HG03135 (cell line): ENCODE data around the gene CHMP1B.
"Not testable (repeated sequence)": the region's sequence is repeated elsewhere in the genome, so short reads cannot be mapped to it uniquely, and the experiment has no call there.

Experiments
- ATAC-seq: cut with Tn5 transposase; IDR thresholded peaks from one replicate; pipeline ENCODE4 v1.9.1; 2021; ENCODE audit warnings: mild to moderate bottlenecking, moderate library complexity; ENCODE audit not compliant: unreplicated experiment

The CHMP1B gene

DNA sequence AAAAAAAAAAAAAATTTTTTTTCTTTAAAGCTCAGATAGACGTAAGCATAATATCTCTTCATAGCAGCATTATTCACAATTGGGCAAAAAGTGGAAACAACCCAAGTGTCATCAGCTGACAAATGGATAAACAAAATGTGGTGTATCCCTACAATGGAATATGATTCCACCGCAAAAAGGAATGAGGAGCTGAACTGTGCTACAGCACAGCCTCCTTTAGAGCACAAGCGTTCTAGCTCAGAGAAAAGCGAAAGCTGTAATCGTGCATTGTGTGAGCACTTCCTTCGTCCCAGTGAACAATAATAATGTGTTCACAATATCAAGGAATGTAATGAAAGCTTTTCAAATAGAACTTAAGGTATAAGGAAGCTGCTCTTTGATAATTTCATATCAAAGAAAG, 11.7 kb upstream of the CHMP1B start:
- no peak for ATAC-seq

DNA sequence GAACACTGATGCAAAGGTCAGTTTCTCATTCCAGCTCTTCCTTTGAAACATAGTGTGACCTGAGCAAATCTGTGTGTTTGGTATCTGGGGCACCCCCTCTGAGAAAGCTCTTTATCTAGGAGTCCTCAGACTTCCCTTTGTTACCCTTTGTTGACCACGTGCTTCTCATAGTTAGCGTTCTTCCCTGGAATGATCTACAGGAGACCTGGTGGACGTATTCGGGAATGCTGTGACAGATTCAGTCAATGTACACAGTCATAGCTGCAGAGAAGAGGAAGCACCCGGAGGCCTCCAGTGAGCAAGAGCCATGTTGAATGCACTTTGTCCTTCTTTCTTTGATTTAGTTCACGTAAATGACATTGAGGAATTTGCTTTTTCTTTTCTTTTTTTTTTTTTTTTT, 10.7 kb upstream of the CHMP1B start:
- ATAC-seq: no peak

DNA sequence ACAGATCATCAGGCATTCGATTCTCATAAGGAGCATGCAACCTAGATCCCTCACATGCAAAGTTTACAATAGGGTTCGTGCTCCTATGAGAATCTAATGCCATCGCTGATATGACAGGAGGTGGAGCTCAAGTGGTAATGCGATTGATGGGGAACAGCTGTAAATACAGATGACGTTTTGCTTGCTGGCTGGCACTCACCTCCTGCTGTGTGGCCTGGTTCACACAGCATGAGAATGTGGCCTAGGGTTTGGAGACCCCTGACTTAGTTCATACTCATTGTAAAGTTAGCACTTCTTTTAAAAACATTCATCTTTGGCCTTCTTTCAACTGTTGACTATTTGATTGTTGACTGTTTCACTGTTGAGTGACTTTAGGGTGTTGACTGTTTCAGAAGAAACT, 8.7 kb upstream of the CHMP1B start:
- ATAC-seq: no peak

DNA sequence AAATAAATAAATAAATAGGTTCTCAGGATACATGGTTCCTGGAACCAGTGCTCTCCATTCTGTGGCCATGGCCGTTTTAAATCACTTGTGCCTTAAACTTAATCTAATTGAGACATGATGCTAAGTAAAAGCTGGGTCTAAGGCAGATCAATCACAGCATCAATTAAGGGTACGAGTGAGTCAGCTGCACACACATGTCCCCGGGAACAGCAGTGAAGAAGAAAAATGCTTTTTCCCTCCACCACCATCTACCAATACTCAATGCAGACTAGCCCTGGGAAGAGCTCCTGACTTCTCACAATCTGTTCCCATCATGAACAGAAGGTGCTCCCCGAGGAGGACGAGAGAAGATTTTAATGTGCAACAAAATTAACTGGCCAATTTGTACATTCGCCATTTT, 6.8 kb upstream of the CHMP1B start:
- no peak for ATAC-seq

DNA sequence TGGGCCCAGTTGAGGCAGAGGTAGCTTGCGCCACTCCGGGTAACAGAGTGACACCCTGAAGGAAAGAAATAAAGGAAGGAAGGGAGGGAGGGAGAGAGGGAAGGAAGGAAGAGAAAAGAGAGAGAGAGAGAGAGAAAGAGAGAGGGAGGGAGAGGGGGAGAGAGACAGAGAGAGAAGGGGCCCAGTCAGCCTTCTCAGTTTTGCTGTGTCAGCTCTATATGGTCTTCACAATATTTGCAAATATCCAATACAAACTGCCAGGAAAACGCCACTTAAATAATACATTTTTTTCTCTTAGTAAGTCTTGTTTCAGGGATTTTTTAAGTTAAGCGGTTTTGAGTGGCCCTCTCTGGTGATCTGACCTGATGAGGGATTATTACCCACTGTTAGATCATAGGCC, 5.6 kb upstream of the CHMP1B start:
- ATAC-seq: no peak

DNA sequence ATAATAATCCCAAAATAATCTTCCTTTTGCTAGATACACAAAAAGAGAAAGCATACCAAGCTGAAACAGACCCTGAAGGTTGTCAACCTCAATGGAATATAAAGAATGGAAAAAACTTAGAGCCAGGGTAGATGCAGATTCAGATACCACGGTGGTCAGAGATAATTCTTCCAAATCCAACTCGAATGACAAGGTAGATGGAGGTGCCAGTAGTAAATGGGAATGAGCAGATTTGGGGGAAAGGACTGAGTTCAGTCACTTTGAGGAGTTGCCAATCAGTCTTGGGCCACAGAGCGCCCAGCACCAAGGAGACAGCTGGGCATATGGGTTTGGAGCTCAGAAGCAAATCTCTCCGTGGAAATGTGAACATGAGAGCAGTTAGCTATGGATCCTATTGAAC, 3.4 kb upstream of the CHMP1B start:
- no peak for ATAC-seq

DNA sequence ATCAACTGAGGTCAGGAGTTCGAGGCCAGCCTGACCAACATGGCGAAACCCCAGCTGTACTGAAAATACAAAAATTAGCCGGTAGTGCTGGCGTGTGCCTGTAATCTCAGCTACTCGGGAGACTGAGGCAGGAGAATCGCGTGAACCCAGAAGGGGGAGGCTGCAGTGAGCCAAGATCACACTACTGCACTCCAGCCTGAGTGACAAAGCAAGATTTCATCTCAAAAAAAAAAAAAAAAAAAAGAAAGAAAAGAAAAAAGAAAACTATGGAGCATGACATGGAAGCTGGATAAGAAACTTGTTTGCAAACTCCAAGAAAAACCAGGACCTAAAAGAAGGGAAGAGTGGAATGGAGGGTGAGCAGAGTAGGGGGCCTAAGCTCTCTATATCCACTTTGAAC, 1.9 kb upstream of the CHMP1B start:
- ATAC-seq: no peak

DNA sequence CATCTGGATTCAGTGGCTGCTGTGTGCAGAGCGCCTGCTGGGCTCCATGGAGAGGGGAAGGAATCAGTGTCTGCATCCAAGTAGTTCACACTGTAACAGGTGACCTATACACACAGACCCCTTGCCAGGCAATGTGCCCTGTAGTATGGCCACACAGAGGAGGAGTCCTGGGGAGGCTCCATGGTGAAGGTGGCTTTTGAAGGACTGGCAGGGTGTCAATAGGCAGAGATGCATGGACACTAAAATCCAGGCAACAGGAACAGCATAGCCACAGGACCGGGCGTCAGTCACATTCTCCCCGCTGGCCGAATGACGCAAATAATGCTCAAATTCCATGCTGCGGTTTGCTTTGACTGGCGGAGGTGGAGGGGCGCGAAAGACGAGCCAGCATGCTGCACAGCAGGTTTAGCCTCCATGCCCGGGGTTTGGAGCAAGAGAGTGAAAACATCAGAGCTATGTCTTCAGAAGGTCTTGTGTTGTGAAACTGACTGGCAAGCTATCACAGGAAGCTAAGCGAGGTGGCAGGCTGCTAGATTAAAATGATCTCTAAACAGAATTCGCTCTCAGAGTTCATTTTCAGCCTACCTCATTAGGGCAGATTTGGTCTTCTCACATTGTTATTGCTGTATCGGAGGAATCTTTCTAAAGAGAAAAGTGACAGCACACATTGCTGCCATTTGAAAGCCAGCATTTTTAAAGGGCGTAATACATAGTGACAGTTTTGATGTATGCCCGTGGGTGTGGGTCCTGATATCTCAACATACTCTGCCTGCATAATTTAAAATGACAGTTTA, 1.2 kb upstream of the CHMP1B start:
- no peak for ATAC-seq

DNA sequence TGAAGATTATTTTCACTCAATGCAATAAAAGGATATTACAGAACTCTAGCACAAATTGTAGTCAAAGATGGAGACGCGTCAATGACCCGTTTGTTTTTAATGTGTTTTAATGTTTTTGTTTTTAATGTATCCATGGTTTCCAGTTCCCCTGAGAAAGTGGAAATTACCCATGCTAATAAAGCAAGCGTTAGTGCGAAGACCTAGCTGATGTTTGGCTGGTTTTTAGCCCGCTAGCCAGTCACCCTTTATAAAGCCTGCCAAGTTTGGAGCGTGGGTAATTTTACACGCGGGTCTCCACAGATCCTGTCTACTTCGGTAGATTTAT, 430 bp upstream of the CHMP1B start:
- peak; percentile 25 for ATAC-seq

DNA sequence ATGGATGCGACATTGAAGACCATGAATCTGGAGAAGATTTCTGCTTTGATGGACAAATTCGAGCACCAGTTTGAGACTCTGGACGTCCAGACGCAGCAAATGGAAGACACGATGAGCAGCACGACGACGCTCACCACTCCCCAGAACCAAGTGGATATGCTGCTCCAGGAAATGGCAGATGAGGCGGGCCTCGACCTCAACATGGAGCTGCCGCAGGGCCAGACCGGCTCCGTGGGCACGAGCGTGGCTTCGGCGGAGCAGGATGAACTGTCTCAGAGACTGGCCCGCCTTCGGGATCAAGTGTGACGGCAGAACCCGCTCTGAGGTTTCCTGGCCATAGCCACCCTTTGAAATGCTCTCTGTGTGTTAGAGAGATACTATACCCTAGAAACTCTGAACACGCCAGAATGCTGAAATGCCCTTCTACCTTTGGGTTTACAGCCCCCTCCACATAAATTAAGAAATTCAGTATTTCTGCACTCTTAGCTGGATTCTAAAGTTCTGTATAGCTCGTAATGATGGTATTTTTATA, 659 bp downstream of the CHMP1B start:
- no peak for ATAC-seq

DNA sequence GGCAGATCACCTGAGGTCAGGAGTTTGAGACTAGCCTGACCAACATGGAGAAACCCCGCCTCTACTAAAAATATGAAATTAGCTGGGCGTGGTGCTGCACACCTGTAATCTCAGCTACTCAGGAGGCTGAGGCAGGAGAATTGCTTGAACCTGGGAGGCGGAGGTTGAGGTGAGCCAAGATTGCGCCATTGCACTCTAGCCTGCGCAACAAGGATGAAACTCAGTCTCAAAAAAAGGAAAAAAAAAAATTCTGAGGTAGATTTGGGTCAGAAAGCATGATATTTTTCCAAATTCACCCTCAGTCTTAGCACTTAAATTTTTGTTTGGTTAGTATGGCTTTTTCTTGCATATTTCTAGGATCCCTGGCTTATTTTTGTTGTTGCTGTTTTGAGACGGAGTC, 3.3 kb downstream of the CHMP1B start:
- not testable (repeated sequence) for ATAC-seq

DNA sequence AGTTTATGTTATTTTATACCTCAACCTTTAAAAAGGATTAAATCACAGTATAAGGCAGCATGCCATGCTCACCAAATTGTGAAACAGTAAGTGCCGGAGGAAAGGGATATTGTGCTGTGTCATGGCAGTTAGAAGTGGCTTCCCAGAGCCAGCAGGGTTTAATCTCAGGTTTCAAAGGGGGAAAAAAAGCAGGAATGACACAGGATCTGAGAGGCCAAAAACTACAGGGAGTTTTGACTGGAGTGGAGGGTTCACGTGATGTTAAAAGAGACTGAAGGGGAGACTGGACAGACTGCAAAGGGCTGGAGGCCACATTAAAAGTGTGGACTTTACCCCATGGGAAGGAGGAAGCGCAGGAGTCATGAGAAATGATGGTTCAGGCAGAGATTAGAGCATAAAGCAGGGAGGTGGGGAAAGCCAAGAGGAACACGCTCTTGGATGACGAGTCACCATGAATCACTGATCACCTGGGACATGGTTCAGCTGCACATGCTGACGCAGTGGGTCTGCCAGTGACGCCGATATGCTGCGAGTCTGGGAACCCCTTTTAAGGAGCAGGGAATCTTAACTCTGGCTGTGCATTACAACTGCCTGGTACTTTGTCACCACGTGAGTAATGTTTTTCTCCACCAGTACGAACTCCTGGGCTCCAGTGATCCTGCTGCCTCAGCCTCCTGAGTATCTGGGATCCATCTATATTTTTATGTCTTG, 6.1 kb downstream of the CHMP1B start:
- no peak for ATAC-seq

DNA sequence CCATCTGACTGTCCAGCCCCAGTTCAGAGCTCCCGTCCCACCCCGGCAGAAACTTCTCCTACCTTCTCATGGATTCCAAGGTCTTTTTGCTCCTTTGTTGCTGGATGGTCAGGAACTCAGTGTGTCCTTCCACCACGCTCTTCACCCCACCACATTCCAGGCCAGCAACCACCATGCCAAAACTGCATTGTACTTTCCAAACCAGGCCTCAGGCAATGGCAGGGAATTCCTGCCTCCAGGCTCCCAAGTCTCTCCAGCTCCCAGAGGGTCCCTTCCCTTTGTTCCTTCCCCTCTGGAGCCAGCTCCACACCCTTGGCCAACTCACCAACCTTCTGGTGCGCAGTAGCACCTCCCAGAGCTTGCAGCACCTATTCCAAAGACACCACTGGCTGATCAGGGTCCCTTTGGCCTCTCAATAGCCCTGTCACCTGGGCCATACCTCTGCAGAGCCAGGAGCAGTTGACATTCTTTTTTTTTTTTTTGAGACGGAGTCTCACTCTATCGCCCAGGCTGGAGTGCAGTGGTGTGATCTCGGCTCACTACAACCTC, 8.1 kb downstream of the CHMP1B start:
- ATAC-seq: no peak

DNA sequence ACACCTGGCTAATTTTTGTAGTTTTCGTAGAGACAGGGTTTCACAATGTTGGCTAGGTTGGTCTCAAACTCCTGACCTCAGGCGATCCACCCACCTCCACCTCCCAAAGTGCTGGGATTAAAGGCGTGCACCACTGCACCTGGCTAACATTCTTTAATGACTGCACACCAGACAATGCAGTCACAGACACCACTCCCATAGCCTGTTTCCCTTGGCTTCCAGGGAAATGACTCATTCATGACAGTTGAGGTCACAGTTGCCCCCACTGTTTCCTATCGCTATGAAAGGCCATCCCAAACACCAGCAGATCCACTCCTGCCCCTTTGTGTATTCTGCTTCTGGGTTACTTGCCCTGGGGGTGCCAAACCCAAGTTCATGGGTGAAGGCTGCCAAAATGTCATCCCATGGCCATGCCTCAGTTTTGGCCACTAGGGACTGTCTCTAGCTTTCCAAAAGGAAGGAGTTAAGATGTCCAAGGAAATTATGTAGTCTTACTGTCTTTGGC, 8.7 kb downstream of the CHMP1B start:
- ATAC-seq: no peak

DNA sequence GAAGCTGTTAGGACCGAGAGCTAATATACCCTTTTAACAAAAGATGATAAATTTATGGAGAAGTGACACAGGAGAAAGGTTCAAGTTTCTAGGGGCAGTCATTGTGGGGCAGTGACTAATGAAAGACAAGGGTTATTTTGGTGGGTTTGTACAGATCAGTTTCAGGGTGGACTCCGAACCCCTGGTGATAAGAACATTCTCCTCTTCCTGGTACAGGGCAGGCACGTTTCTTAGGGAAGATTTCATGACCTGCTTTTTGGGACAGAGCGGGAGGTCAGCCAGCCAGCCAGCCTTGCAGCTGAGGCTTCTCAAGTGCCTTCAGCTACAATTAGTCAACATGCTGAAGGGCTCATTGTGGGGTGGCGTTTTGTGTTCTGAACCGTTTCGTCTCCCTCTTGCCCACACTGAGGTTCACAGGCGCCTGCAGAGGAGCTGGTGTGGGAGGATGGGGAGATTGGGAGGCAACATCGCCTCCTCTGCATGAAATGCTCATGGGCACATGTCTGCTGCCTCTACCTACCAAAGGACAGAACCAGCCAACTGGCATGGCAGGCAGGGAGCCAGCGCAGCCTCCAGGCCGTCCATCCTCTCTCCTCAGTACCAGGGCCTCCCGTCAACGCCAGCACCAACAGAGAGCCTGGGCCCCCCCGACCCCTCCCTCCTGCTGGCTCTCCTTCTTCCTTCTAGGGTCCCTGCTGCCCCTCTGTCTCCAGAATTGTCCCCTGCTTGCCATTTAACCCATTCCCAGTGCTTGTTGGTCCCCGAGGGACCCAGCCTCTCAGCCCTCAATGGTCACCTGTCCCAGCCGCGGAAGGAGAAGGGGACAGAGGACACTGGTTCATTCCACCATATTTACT, 9.6 kb downstream of the CHMP1B start:
- ATAC-seq: no peak

DNA sequence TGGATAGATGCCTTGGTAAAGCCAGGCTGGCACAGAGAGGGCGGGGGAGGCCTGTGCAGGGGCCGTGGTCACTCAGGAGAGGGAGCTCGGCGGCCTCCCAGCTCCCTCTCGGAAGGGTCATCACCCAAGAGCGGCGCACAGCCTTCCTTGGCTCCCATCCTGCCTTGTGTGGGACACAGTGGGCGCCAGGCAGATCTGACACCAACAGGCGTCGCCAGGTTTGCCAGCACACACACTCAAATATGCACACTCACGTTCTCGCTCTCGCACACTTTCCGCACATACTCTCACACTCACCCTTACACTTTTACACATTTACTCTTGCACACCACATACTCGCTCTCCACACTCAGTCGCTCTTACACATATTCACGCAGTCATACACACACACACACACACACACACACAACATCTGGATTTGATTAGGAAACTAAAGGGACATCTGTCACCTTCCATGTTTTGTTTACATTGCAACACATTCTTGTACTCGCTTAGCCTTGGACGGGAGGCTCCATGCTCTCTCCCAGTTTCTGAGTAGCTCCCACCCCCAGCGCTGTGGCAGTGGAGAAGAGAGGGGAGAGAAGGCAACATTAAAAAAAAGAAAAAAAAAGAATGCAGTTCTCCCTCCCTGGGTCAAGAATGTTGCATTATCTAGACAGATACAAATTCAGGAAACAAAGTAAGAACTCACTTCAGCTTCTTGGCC, 10.5 kb downstream of the CHMP1B start:
- no peak for ATAC-seq

DNA sequence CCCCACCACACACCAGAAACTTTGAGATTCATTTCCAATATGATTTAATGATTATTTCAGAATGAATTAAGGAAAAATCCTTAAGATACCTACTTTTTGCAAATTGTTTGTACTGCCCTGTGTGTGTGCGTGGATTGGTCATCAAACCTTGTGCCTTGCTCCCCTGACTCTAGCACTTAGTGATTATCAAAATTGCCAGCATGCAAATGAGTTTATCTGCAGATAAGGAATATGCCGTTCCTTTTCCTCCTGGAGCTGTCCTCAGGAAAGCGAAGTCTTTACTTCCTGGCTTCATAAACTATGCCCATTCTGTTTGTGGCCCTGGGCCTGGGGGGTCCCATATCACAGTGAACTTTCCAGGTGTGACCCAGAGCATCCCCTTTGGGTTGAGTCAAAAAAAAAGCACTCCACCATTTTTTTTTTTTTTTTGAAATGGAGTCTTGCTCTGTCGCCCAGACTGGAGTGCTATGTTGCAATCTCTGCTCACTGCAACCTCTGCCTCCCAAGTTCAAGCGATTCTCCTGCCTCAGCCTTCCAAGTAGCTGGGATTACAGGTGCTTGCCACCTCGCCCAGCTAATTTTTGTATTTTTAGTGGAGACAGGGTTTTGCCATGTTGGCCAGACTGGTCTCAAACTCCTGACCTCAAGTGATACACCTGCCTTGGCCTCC, 11.4 kb downstream of the CHMP1B start:
- no peak for ATAC-seq

DNA sequence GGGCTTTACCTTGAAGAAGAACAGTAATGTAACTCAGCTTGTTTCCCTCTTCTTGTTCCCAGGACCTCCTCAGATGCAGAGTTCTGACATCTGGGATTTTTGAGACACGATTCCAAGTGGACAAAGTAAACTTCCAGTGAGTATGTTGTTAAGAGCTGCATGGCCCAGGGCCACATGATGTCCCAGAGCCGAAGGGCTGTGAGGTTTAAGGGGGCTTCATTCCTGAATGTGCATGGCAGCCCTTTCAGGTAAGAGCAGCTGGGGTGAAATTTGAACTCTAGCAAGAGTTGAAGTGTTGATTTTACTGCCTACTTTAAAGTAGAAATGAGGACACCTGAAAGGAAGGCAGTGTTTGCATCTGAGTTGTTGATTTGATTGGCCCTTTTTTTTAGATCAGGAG, 13.3 kb downstream of the CHMP1B start:
- ATAC-seq: no peak

DNA sequence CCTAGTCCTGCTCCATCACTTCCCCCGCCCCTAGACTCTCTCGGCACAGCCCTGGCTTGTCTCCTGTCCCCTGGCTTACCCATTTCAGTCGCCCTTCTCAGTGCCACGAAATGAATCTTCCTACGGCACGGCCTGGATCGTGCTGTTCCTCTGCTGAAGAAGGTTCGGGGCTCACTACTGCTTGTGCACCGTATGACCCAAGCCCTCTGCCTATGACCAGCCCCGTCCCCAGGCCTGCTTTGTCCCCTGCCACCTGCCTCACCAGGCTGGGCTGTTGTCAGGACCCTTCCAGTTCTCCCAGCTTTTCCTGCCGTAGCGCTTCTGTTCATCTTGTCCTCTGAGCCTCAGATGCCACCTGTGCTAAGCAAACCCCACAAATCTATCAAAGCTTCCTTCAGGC, 13.9 kb downstream of the CHMP1B start:
- no peak for ATAC-seq

DNA sequence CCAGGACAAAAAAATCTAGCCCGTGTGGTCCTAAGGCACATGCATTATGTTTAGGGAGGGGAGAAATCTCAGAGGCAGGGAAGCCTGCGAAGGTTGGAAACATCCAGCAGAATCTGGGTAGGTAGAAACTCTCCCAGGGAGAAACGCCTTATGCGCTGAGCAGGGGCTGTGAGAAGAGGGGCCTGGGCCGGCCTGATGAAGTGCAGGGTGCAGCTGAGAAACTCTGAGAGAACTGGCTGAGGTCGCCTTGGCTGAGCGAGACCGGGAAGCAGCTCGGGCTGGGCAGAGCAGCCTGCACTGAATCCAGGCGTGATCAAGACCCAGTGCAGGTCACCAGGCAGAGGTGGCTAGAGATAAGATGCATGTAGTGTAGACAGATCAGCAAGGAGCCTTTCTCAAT, 15.1 kb downstream of the CHMP1B start:
- no peak for ATAC-seq
